GM06990 (cell line): ENCODE results near the gene HMGCS1.

Experiments
- DNase-seq: peaks from one replicate; pipeline ENCODE4 v3.0.0-alpha.2; 2011; ENCODE audit not compliant: insufficient read length; ENCODE audit errors: extremely low read depth
- H3K27me3 ChIP-seq: replicated peaks from 2 replicates; pipeline ENCODE4 v1.6.0; 2011; ENCODE audit warnings: low read length; ENCODE audit not compliant: control insufficient read depth, insufficient read depth
- H3K36me3 ChIP-seq: 2 replicates; pipeline ENCODE4 v1.5.1; 2011; ENCODE audit warnings: low read length; ENCODE audit not compliant: control insufficient read depth, insufficient read depth
- H3K4me3 ChIP-seq: replicated peaks from 2 replicates; pipeline ENCODE4 v1.5.1; 2011; ENCODE audit warnings: low read depth, mild to moderate bottlenecking, control low read depth, low read length
- CTCF ChIP-seq: IDR thresholded peaks from 2 replicates; pipeline ENCODE4 v1.5.1; 2011; ENCODE audit warnings: low read length, control low read depth, mild to moderate bottlenecking, inconsistent platforms; ENCODE audit not compliant: insufficient read depth, poor library complexity, severe bottlenecking

HMGCS1 gene

GRCh38 chr5:43354774-43355173 lies 41.6 kb upstream of the HMGCS1 start:
- DNase-seq: no peak
- TF ChIP-seq CTCF: no peak
- Histone ChIP-seq H3K36me3 (no peaks in the 10 kb centered on the region), H3K4me3 (no peak overlapping the region), H3K27me3 (no peaks in the 10 kb centered on the region)

GRCh38 chr5:43353668-43354067 lies 40.5 kb upstream of the HMGCS1 start:
- no peak for TF ChIP-seq CTCF
- DNase-seq: no peak

GRCh38 chr5:43352915-43353314 lies 39.7 kb upstream of the HMGCS1 start:
- H3K27me3 ChIP-seq: no peaks in the 10 kb centered on the region
- no peak overlapping the region for H3K4me3 ChIP-seq
- no peak for TF ChIP-seq CTCF
- no peaks in the 10 kb centered on the region for H3K36me3 ChIP-seq
- no peak for DNase-seq

More at GRCh38 chr5:43353668-43354067, 40.5 kb upstream of the HMGCS1 start:
- Histone ChIP-seq H3K27me3 (no peaks in the 10 kb centered on the region), H3K36me3 (no peaks in the 10 kb centered on the region), H3K4me3 (no peak overlapping the region)

- TF ChIP-seq CTCF: no peak
- no peak for DNase-seq
Measured at GRCh38 chr5:43352131-43352530, 38.9 kb upstream of the HMGCS1 start.

GRCh38 chr5:43348861-43349363 lies 35.7 kb upstream of the HMGCS1 start:
- H3K27me3 ChIP-seq: no peaks in the 10 kb centered on the region
- no peaks in the 10 kb centered on the region for H3K36me3 ChIP-seq
- H3K4me3 ChIP-seq: no peak overlapping the region
- no peak for DNase-seq
- no peak for TF ChIP-seq CTCF

More at GRCh38 chr5:43352131-43352530, 38.9 kb upstream of the HMGCS1 start:
- no peaks in the 10 kb centered on the region for H3K36me3 ChIP-seq
- H3K27me3 ChIP-seq: no peaks in the 10 kb centered on the region
- H3K4me3 ChIP-seq: no peak overlapping the region

- TF ChIP-seq CTCF: no peak
- DNase-seq: no peak
- no peak overlapping the region for H3K4me3 ChIP-seq
- H3K36me3 ChIP-seq: no peaks in the 10 kb centered on the region
- H3K27me3 ChIP-seq: no peaks in the 10 kb centered on the region
Measured at GRCh38 chr5:43348207-43348606, 35.0 kb upstream of the HMGCS1 start.
